NCI-H1694 (cell line): ENCODE results near the gene TMA16.
"Not testable (repeated sequence)": the region's sequence is repeated elsewhere in the genome, so short reads cannot be mapped to it uniquely, and the experiment has no call there.

ENCODE experiments used
- DNase-seq: peaks from one replicate; lab custom pipeline; 2025; lab: John Stamatoyannopoulos, UW

Gene TMA16

GRCh38 chr4:163494360-163495241, at the start of gene TMA16:
TMA16 (plus strand) TSS chr4:163494690; CDS start chr4:163494802, 112 bp downstream.
- peak; percentile 81 for DNase-seq

- DNase-seq = not testable (repeated sequence)
Observed at GRCh38 chr4:163447023-163447422, 47.5 kb upstream of the TMA16 start.

GRCh38 chr4:163447481-163447880, 47.0 kb upstream of the TMA16 start:
- no peak for DNase-seq

- no peak for DNase-seq
Observed at GRCh38 chr4:163448540-163449203, 45.8 kb upstream of the TMA16 start.

GRCh38 chr4:163462556-163462955, 31.9 kb upstream of the TMA16 start:
- no peak for DNase-seq

- DNase-seq = no peak
Observed at GRCh38 chr4:163467082-163467770, 27.3 kb upstream of the TMA16 start.

- DNase-seq = no peak
Observed at GRCh38 chr4:163470391-163470790, 24.1 kb upstream of the TMA16 start.

GRCh38 chr4:163473130-163473529, 21.4 kb upstream of the TMA16 start:
- no peak for DNase-seq

GRCh38 chr4:163473576-163473975, 20.9 kb upstream of the TMA16 start, which contains the start of gene TKTL2:
TKTL2 (minus strand) TSS chr4:163473754; CDS start chr4:163473734, 20 bp downstream.
- no peak for DNase-seq

GRCh38 chr4:163474027-163474426, 20.5 kb upstream of the TMA16 start:
- no peak for DNase-seq

GRCh38 chr4:163476761-163477438, 17.6 kb upstream of the TMA16 start:
- no peak for DNase-seq

GRCh38 chr4:163482190-163482589, 12.3 kb upstream of the TMA16 start:
- no peak for DNase-seq

- peak; percentile 23 for DNase-seq
Observed at GRCh38 chr4:163484906-163485305, 9.6 kb upstream of the TMA16 start.

GRCh38 chr4:163485589-163485988, 8.9 kb upstream of the TMA16 start:
- DNase-seq = no peak

GRCh38 chr4:163486321-163486720, 8.2 kb upstream of the TMA16 start:
- no peak for DNase-seq

- no peak for DNase-seq
Observed at GRCh38 chr4:163489929-163490328, 4.6 kb upstream of the TMA16 start.

GRCh38 chr4:163492951-163493504, 1.5 kb upstream of the TMA16 start:
- DNase-seq = no peak

- no peak for DNase-seq
Observed at GRCh38 chr4:163493643-163494359, 689 bp upstream of the TMA16 start.

GRCh38 chr4:163495900-163496299, 1.4 kb downstream of the TMA16 start:
- no peak for DNase-seq

- no peak for DNase-seq
Observed at GRCh38 chr4:163500586-163500985, 6.1 kb downstream of the TMA16 start.

- DNase-seq = no peak
Observed at GRCh38 chr4:163505374-163505773, 10.9 kb downstream of the TMA16 start.
